HK-2 (cell line): ENCODE results near the gene CALML3.

ENCODE experiments used
- DNase-seq: peaks from one replicate; pipeline ENCODE4 v3.0.0-alpha.2; 2018; ENCODE audit not compliant: unreplicated experiment

Gene CALML3

GRCh38 chr10:5491477-5491876, 33.3 kb upstream of the CALML3 start:
- DNase-seq = no peak

- DNase-seq = no peak
Observed at GRCh38 chr10:5492322-5492855, 32.4 kb upstream of the CALML3 start.

GRCh38 chr10:5492929-5493576, 31.7 kb upstream of the CALML3 start:
- no peak for DNase-seq

- no peak for DNase-seq
Observed at GRCh38 chr10:5493691-5494090, 31.1 kb upstream of the CALML3 start.

- DNase-seq = no peak
Observed at GRCh38 chr10:5494611-5495010, 30.1 kb upstream of the CALML3 start.

GRCh38 chr10:5496261-5497250, 28.2 kb upstream of the CALML3 start:
- DNase-seq = no peak

- no peak for DNase-seq
Observed at GRCh38 chr10:5497289-5497688, 27.5 kb upstream of the CALML3 start.

- no peak for DNase-seq
Observed at GRCh38 chr10:5497948-5498730, 26.6 kb upstream of the CALML3 start.

GRCh38 chr10:5498791-5499492, 25.8 kb upstream of the CALML3 start:
- no peak for DNase-seq

- no peak for DNase-seq
Observed at GRCh38 chr10:5499493-5500140, 25.1 kb upstream of the CALML3 start, which contains the start of gene CALML5. Gene CALML5, minus strand, starts transcription at chr10:5499570. Its CDS starts 132 bp downstream, at chr10:5499438.

- DNase-seq = no peak
Observed at GRCh38 chr10:5500162-5500670, 24.5 kb upstream of the CALML3 start.

- no peak for DNase-seq
Observed at GRCh38 chr10:5500910-5501309, 23.9 kb upstream of the CALML3 start.

GRCh38 chr10:5502061-5502521, 22.7 kb upstream of the CALML3 start:
- DNase-seq = no peak

GRCh38 chr10:5502571-5503476, 21.9 kb upstream of the CALML3 start:
- no peak for DNase-seq

- DNase-seq = no peak
Observed at GRCh38 chr10:5503477-5503835, 21.3 kb upstream of the CALML3 start.

- DNase-seq = no peak
Observed at GRCh38 chr10:5504146-5505072, 20.4 kb upstream of the CALML3 start.

- DNase-seq = no peak
Observed at GRCh38 chr10:5506246-5506645, 18.5 kb upstream of the CALML3 start.
